ENCODE measurements around the gene NOD2.

NOD2 gene

GRCh38 chr16:50742576-50743200 is 49.3 kb downstream of the NOD2 start:
- peak; percentile 37 for DNase-seq (ENCODE audit: low read depth)

- DNase-seq (ENCODE audit: low read depth), result no peak
Observed at GRCh38 chr16:50743581-50744225, 50.3 kb downstream of the NOD2 start.

GRCh38 chr16:50744881-50745280 is 51.5 kb downstream of the NOD2 start:
- DNase-seq (ENCODE audit: low read depth), result no peak

- no peak for DNase-seq (ENCODE audit: low read depth)
Observed at GRCh38 chr16:50745940-50746339, 52.5 kb downstream of the NOD2 start.

GRCh38 chr16:50747207-50747956 is 54.0 kb downstream of the NOD2 start:
- DNase-seq (ENCODE audit: low read depth), result no peak

- no peak for DNase-seq (ENCODE audit: low read depth)
Observed at GRCh38 chr16:50751528-50751927, 58.1 kb downstream of the NOD2 start.

- DNase-seq (ENCODE audit: low read depth), result no peak
Observed at GRCh38 chr16:50752471-50753235, 59.2 kb downstream of the NOD2 start.

- DNase-seq (ENCODE audit: low read depth), result no peak
Observed at GRCh38 chr16:50756473-50756872, 63.1 kb downstream of the NOD2 start.

GRCh38 chr16:50761267-50761666 is 67.9 kb downstream of the NOD2 start:
- no peak for DNase-seq (ENCODE audit: low read depth)

- DNase-seq (ENCODE audit: low read depth), result no peak
Observed at GRCh38 chr16:50762241-50762640, 68.8 kb downstream of the NOD2 start.

- DNase-seq (ENCODE audit: low read depth), result no peak
Observed at GRCh38 chr16:50763211-50763610, 69.8 kb downstream of the NOD2 start.

GRCh38 chr16:50765260-50765659 is 71.9 kb downstream of the NOD2 start:
- no peak for DNase-seq (ENCODE audit: low read depth)

GRCh38 chr16:50765861-50766260 is 72.5 kb downstream of the NOD2 start:
- no peak for DNase-seq (ENCODE audit: low read depth)

GRCh38 chr16:50767197-50767596 is 73.8 kb downstream of the NOD2 start:
- no peak for DNase-seq (ENCODE audit: low read depth)

- no peak for DNase-seq (ENCODE audit: low read depth)
Observed at GRCh38 chr16:50771366-50771765, 78.0 kb downstream of the NOD2 start.

GRCh38 chr16:50774405-50774804 is 81.0 kb downstream of the NOD2 start:
- DNase-seq (ENCODE audit: low read depth), result no peak

GRCh38 chr16:50774960-50775359 is 81.6 kb downstream of the NOD2 start:
- DNase-seq (ENCODE audit: low read depth), result no peak

GRCh38 chr16:50776037-50776436 is 82.6 kb downstream of the NOD2 start:
- no peak for DNase-seq (ENCODE audit: low read depth)

GRCh38 chr16:50778284-50779163 is 85.1 kb downstream of the NOD2 start:
- no peak for DNase-seq (ENCODE audit: low read depth)

- no peak for DNase-seq (ENCODE audit: low read depth)
Observed at GRCh38 chr16:50781043-50781442, 87.6 kb downstream of the NOD2 start.

- DNase-seq (ENCODE audit: low read depth), result no peak
Observed at GRCh38 chr16:50781518-50781917, 88.1 kb downstream of the NOD2 start.
